NOMO-1 (cell line): ENCODE results near the gene ELOVL7.
"Not testable (repeated sequence)": the region's sequence is repeated elsewhere in the genome, so short reads cannot be mapped to it uniquely, and the experiment has no call there.

Source experiments
- DNase-seq, 2 experiments: peaks; one replicate each; lab custom pipeline; 2025; ENCODE audit not compliant: unreplicated experiment in 2 of 2; lab: John Stamatoyannopoulos, UW

ELOVL7 gene

DNA sequence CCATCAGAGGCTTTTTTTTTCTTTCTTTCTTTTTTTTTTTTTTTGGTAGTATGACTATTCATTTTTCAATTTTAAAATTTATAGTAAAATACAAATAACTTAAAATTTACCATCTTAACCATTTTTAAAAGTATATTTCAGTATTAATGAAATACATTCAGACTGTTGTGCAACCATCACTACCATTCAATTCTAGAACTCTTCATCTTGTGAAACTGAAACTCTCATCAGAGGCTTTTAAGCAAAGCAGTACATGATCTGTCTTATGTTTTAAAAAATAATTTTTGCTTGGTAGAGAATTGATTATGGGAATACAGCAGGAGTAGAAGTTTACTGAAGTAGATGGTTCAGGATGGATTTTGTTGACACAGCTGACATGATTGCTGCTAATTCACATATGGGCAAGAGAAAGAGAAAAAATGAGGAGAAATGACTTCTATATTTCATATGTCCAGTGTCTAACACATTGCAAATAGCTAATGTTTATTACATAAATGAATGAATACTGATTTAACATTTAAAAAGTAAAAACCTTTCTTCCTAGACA lies 13.4 kb downstream of the ELOVL7 start:
- no peak for DNase-seq

DNA sequence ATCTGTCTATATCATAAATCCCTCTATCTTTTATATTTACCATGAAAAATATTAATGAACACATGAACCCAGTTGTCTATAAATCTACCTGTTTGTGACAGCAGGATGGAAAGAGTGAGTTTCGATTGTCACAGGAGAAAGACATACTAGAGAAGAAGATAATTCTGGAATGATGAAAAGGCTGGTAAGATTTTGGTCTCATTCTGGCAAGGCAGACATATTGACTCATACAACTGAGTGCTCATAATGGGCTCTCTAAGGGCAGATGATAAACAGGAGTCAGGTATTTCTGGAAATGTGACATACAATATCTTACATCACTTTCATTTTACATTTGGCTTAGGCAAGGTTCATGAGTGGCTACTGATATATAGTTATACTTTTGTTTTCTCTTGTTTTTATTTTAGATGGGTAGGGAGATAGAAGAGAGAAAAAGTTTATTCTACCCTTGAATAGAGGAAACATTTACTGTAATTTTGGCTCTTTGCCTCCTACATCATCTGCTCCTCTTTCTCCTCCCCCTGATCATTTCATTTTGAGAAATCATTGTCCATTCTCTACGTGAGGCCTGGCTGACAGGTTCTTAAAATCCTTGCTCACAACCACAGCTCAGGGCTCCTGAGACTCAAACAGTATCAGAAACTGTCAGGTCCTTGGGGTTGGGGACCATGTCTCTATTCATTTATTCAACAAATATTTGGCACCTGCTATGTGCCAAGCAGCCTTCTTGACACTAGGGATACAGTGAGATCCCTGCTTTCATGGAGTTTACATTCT lies 14.4 kb downstream of the ELOVL7 start:
- DNase-seq, result no peak

DNA sequence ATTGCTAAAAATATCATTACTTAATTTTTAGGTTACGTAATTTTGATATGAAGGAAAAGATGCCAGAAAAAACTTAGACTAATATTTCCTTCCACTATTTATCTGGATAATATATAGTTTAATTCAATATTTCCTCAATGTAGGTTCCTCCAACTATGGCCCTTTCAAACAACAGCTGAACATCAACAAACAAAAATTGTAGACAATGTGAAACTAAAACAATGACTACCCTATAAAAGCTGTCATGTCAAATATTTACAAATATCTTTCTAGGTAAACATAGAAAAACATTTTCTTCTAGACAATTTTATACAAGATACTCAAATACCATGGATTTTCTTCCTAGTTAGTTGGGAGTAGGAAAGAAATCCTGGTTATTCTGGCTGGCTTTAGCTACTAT lies 16.9 kb downstream of the ELOVL7 start:
- DNase-seq, result no peak

DNA sequence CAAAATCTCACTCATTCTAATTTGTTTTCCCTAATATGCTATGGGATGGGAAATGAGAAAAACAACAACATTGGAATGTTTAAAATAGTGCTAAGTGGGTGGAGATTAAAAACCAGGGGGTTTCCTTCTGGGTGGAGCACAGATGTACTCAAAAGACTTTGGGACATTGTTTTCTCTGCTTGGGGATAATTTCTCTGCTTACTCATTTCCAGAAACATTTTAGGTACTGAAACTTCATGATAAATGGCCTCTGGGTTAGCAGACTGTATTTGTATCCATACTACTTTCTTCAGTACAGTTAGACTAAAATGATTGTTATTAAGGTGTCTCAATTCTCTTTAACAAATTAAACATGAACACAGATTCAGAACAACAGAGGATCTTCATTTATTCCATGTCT lies 17.4 kb downstream of the ELOVL7 start:
- DNase-seq, result no peak

DNA sequence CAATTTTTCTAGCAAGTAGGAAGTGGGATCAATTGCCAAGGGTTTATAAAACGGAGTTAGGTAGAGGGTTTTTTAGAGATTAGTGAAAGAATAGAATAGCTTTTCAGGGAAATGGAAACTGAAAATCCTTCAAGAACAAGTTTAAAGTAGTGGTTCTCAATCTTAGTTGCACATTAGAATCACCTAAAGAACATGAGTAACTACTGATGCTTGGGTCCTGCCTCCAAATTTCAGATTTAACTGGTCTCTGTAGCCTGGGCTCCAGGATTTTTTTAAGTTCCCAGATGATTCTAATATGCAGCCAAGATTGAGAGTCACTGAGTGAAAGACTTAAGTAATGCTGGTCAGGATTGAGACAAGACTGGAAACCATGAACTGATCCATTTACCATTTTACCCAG lies 20.5 kb downstream of the ELOVL7 start:
- no peak for DNase-seq

DNA sequence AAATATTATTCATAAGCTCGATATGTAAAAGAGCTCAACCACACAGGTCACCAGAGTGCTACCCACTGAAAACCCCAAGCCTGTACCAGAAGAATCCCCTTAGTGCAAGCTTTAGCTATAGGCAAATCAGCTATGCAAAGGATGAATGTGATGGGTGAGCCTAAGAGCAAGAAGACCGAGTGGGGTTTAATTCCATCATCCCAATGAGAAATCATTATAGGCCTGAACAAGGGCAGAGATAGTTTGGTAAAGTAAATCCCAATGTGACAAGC lies 21.8 kb downstream of the ELOVL7 start:
- DNase-seq, result no peak

DNA sequence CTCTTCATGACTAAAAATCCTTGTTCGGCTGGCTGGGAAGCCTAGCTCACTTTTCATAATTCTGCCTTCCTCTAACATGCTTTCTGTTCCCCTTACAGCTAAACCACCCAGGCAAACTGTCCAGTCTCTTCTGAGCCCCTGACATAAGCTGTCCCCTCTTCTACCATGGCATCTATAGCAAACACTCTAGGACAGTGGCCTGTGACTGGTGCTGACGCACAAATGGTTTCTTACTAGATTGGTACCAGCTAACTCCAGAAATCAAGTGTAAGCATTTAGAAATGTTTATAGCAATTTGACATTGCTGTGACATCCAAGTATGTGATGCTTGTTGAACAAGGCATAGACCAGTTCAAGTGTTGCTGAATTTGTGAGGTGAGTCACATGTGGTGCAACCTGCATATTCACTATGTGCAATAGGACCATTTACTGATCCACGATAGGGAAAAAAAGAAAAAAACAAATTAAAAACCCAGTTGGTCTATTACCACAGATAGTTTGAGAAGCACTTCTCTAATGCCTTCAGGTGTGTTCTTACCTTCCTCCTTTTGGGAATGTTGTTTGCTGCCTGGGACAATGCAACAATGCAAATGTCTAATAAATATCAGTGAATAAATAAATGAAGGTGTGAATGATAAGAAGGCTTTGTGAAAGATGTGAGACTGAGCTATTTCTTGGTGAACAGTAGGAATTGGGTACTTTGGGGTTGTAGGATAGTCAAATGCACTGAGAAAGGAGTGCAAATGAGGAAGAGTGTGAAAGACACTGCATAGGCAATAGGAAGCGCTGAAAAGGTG lies 22.4 kb downstream of the ELOVL7 start:
- DNase-seq, result peak in 1 of 2 experiments; percentile 12

DNA sequence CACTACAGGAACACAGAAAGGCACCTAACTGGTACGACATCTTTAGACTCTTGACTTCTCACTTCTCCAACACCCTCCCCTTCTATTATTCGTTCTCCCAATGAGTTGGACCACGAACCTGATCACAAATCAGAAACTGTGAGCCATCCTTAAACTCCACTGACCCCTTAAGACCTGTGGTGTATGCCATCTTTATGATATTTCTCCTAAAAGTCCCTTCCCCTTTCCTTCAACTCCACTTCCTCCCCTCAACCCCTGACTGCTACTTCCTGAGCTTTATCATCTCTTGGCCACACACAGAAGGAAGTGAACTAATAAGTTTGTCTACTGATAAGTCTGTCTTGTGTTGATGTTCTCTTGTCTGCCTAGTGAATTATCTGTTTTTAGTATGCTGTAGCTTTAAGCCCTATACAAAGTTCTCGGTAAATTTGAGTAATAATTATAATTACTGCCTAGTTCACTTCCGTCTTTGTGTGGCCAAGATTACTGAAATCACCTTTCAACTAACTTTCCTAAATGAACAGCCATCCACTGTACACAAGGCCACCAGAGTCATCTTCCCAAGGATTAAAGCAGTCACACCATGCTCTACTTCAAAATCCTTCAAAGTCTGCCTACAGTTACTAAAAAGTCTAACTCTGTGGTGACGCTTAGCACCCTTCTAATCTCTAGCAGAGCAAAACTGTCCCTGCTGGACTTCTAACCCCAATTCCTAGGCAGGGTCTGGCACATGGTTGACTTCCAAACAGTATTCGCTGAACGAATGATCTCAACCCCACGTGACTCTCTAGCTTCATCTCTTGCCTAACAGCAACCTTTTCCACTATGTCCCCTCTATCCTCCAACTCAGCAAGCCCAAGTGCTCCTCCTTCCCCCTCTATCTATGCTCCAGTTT lies 23.2 kb downstream of the ELOVL7 start:
- peak; percentile 33 to 52 for DNase-seq

DNA sequence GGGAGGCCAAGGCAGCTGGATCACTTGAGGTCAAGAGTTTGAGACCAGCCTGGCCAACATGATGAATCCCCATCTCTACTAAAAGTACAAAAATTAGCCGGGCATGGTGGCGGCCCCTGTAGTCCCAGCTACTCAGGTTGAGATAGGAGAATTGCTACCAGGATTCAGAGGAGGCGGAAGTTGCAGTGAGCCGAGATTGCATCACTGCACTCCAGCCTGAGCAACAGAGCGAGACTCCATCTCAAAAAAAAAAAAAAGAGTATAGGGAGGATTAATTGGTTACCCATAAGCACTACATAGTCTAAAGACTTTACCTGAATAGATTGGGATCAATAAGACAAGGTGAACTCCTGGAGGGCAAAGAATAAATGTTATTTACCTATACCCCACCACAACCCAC lies 27.9 kb downstream of the ELOVL7 start:
- not testable (repeated sequence) for DNase-seq

DNA sequence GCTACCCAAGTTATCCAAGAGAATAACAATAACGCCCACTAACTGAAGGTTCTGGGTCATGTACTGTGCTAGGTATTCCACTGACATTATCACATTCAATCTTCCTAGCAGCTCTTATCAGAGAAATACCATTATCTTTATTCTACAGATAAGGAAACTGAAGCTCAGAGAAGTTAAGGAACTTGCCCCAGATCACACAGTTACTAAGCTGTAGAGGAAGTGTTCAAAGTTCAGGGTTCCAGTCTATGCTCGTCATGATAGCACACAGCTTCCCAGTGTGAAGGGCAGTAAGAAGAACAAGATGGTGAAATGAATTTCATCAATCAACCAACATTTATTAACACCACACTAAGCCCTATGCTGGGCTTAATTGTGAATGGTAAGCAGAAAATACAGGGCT lies 29.6 kb downstream of the ELOVL7 start:
- DNase-seq, result no peak

DNA sequence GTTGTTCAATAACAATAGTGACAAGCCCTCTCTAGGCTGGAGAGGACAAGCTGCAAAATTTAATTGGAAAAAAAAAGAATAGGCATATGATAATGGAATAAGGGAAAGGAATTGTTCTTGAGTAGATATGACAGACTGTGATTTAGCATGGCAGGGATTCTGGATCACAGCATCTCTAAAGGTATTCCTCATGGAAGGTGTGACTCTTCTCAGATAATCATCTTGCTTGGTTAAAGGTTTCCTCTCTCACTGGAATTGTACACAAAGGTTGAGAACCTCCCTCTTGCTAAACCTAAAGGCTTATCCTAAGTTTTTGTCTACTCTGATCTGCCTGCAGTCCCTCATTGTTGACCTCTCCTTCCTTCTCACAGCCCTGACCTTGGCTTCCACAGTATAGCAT lies 31.6 kb downstream of the ELOVL7 start:
- DNase-seq, result no peak

DNA sequence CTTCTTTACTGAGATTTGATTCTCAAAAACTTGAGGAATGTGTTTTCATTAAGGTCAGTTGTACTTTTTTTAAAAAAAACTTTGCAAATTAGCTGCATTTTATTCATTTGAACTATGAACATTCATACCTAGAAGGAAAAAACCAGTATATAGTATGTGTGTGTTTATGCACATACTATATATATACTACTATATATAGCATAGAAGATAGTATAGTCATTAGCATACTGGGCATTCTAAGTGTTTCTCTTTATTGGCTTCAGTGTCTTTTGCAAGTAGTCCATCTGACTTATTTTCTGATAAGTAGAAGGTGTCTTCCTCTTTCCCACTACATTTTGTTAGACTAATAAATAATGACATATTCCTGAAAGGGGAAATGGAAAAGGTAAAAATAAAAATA lies 33.0 kb downstream of the ELOVL7 start:
- DNase-seq, result no peak

DNA sequence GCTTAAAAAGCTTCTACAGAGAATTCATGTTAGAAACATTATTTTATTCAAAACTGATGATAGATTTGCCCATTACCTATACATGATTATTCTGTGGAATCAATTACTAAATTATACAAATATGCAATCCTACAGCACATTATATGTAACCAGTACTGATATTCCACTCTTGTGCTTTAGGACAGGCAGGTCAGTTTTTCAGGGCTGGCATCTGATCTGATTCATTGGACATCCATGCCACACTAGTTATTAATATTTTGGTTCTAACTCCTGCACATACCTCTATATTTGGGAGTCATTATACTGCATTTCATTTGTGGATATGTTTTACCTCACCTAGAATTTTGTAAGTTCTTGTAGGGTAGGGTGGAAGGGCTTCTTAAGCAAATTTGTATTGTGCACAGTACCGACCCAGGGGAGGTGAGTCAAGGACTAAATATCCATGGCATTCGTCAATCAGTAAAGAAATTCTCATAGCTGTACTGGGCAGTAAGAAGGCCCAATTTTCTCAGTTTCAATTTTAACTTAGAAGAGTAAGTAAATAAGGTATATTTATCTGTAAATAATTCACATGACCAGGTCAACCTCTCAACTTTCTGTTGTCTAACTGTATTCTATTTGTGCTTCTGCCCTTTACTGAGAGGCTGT lies 33.5 kb downstream of the ELOVL7 start:
- no peak for DNase-seq

DNA sequence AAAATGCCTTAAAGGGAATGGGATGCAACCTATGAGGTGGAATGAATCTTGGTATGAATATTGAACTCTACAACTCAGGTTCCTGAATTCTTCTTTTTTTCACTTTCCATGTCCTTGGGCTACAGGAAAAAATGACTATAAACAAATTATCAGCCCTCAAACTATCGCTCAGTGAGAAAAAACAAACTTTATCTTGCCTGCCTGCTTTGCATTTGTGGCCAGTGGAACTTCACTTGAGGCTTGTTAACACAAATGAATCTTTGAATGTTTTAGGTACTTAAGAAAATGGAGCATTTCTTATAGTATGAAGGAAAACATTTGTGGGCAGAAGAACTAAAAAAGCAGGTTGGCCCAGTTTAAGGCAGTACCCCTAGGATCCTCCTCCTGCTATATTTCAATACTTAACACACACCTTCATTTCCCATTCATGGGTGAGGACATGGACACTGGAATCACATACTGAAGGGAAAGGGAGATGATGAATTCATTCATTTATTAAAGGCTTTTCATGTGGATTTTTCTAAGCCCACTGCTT lies 34.1 kb downstream of the ELOVL7 start:
- no peak for DNase-seq

DNA sequence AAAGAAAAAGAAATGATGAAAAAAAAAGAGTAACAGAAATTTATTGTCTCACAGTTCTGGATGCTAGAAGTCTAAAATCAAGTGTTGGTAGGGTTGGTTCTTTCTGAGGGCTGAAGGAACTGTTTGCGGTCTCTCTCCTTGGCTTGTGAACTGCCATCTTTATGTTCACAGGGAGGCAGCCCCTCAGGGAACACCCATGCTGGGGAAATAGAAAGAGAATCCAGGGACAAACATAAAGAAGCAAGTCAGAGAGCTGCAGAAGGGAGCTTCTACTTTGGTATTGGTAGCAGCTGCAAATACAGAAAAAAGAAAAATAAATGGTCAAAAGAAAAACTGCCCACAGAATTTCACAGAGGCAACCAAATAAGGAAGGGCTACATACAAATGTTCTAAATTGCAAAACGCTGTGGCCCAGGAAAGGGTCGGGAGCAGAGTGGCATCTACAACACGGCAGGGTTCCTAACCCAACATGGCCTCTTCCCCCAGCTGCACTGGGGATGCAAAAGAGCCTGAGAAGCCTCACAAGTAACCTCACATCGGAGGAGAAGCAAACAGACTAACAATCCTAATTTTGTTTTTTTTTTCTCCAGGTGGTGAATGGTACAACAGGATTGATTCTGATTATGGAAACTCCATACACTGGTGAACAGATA lies 37.4 kb downstream of the ELOVL7 start:
- DNase-seq, result no peak

DNA sequence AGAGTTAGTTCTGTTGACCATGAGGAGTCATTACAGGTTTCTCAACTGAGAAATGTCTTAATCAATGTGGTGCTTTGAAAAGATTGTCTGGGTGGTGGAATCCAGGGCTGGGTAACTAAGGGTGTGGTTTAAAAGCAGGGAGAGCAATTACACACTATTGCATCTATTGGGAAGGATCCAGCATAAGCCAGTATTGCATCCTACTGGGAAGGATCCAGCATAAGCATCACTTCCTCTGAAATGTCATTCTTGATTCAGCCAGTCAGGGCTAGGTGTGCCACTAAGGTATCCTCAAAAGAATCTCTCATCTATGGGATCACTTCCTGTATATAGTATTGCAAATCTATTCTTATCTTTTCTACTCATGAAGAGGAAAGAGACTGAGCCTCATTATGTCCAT lies 38.6 kb downstream of the ELOVL7 start:
- no peak for DNase-seq

DNA sequence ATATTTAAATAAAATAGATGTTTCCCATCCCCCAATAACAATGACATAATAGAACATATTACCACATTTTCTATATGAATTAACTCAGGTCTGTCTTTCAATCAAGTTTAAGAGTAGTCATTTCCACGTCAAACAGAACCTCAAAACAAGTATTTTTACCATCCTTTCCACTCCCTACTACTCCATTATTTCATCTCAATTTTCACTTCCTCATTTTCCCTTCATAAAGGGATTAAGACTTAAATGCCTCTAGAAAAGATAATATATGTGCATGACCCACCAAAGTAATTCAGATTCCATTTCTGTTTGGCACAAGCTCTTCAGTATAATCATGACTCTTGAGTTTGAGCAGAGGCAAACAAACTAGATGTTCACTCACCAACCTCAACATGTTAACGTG lies 40.4 kb downstream of the ELOVL7 start:
- DNase-seq, result peak in 1 of 2 experiments; percentile 59

DNA sequence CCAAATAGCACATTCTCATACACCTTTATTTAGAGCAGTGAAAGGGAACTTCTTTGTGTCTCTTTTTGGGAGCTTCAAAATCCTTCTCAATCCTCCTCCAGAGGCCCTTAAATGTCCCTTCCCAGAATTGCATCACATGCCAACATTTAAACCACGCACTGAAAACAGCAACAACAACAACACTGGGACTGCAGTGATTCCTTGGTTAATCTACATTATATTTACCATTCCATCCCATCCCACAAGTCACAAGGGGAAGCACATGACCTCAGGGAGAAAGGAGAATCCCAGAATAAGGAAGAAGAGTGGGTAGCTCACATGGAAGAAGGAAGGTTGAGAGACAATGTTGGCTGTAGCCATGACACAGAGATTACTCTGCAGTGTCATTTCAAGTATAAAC lies 41.1 kb downstream of the ELOVL7 start:
- DNase-seq, result no peak

DNA sequence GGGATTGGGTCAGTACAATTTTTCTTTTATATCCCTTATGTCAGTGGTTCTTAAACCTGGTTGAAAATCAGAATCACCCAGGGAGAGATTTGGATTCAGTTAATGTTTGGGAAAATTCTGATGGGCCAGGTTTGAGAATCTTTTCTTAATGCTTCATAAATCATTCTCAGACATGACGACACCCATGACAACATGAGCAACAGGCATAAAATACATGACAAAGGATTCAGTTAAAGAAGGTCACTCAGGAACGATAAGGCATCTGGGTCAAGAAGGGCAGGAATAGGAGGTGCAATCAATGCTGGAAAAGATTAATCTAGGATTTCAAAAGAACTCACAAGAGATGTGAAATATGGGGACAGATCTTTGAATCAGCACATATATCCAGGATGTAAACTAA lies 41.8 kb downstream of the ELOVL7 start:
- DNase-seq, result no peak
